GM19438 (cell line): ENCODE measurements around the gene NOTCH3.

Experiments used
- ATAC-seq: cut with Tn5 transposase; IDR thresholded peaks from one replicate; pipeline ENCODE4 v1.9.1; 2021; ENCODE audit warnings: low read depth; ENCODE audit not compliant: unreplicated experiment

The NOTCH3 gene

DNA sequence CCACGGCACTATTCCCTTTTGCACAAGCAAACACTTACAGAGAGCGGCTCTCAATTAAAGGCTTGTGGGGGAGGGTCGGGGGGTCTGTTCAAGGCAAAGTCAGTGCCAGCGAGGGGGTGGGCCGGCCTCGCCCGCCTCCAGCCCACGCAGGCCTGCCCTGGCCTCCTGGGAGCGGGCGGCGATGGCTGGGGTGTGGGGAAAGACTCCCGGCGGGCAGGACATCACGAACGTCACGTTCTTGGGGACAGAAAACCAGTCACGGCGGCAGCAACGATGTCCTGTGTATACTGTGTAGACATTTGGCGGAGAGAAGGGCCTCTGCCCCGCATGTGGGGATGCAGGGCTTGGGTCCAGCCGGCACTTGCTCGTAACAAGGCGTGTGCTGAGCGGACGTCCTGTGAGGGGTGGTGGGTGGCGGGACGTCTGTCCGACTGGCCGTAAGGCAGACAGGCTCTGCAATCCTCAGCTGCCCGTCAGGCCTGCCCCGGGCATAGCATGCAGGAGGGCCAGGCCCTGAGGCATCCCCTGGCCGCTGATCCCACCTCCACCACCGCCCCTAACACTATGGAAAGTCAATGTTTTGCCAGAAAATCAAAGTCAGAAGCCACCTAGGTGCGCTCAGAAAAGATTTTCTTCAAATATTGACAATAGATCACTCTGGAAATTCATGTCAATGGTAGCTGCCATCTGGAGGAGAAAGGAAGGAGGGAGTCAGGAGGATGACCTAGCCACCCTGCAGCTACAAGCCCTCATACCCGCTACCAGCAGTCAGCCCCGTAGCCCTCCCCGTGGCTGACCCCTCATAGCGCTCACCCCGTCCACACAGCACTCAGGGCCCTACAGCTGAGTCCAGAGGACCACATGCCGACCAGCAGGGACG is 37.2 kb upstream of the NOTCH3 start:
- ATAC-seq = no peak

DNA sequence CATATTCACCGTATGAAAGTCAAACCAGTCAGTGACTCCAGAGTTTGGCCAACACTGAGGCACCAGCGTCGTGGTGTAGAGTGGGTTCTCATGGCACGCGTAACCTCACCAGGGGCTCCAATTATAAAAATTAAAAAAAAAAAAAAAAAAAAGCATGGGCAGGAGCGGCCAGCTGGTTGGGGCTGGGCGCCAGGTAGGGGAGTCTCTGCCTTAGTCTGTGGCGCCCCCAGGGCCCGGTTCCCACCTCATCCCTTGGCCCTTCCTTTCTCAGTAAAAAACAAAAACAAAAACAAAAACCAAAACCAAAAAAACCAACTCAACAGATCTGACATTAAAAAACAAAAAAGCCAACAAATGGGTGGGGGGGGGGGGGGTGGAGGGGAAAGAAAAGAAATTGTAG is 36.1 kb upstream of the NOTCH3 start:
- no peak for ATAC-seq

- no peak for ATAC-seq
Observed at GRCh38 chr19:15235781-15236180, 35.0 kb upstream of the NOTCH3 start.

DNA sequence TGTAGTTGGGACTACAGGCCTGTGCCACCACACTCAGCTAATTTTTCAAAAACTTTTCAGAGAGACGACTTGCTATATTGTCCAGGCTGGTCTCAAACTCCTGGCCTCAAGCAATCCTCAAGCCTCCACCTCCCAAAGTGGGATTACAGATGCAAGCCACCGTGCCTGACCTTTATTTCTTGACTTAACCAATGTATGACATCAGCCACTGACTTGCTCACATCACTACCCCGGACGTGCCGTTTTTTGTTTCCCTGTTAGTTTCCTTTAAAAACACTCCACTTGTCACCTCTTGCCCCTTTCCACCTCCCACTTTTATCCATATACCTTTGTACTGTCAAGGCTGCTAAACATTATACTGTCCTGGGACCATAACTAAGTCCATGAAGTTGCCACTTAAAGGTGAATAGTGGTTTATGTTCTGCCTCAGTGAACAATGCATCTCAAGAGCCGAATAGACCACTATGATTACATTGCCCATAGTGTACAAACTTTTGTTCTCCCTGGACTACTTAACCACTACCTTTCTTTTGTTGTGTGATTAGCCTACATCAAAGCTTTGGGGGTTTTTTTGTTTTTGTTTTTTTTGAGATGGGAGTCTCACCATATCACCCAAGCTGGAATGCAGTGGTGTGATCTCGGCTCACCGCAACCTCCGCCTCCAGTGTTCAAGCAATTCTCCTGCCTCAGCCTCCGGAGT is 33.8 kb upstream of the NOTCH3 start:
- ATAC-seq = no peak

- ATAC-seq = no peak
Observed at GRCh38 chr19:15231271-15231670, 30.5 kb upstream of the NOTCH3 start.

GRCh38 chr19:15227261-15227660 is 26.5 kb upstream of the NOTCH3 start:
- no peak for ATAC-seq

DNA sequence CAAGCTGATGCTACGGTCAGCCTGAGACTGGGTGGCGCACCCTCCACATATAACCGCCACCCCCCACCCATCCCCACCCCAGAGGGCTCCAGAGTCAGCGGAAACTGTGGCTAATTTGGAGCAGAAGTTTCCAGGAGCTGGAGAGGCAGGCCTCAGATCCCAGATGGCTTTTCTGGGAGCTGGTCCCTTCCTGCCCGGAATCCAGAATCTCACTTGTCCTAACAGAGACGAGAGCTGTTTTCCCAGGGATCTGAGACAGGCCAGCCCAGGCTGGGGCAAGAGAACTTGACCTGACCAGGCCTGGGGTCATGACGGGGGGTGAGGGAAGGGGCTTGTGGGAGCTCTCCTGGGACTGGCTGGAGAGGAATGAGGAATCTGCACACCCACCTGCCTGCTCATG is 25.0 kb upstream of the NOTCH3 start:
- no peak for ATAC-seq

- no peak for ATAC-seq
Observed at GRCh38 chr19:15223649-15224361, 23.0 kb upstream of the NOTCH3 start.

DNA sequence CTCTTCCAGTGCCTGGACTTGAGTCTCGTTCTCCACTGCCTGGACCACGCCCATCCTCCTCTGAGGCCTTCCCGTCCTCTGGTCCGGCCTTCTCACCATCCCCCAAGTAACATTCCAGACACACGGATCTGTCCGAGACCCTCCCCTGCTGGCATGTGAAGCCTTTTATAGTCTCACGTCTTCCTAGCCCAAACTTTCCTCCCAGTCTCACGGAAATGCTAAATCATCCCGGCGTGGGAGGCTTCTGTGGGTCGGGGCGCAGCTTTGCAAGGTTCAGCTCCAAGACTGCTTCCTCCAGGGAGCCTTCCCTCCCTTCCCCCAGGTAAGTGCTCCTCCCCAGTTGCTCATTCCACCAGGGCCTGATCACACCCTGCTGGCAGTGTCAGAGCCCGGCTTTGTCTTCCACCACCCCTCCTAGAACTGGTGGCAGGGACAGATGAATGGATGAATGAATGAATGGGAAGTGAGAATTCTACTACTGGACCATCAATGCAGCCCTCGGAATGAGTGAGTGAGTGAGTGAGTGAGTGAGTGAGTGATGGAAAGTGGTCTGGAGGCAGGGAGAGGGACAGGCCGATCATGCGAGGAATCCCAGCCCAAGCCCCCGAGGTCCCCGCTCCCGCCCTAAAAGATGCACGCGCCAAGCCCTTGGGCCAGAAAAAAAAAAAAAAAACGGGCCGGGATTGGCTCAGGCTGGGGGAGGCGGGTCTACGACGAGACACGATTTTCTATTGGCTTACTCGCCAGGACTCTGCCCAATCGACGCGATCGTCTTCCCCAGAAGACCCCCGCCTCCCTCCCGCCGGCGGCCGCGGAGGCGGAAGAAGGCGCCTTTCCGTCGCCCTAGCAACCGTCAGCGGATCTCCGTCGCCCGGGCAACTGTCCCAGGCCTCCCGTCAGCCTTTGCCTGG is 22.2 kb upstream of the NOTCH3 start:
- ATAC-seq = peak; percentile 83

- ATAC-seq = no peak
Observed at GRCh38 chr19:15220833-15221232, 20.0 kb upstream of the NOTCH3 start.

GRCh38 chr19:15218501-15218900 is 17.7 kb upstream of the NOTCH3 start:
- no peak for ATAC-seq

DNA sequence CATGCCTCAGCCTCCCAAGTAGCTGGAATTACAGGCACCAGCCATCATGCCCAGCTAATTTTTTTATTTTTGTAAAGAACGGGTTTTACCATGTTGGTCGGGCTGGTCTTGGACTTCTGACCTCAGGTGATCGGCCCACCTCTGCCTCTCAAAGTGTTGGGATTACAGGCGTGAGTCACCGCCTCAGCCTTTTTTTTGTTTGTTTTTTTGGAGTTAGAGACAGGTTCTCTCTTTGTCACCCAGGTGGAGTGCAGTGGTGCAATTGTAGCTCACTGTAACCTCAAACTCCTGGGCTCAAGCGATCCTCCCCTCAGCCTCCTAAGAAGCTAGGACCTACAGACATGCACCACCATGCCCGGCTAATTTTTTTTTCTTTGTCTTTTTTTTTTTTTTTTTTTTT is 15.6 kb upstream of the NOTCH3 start:
- no peak for ATAC-seq

DNA sequence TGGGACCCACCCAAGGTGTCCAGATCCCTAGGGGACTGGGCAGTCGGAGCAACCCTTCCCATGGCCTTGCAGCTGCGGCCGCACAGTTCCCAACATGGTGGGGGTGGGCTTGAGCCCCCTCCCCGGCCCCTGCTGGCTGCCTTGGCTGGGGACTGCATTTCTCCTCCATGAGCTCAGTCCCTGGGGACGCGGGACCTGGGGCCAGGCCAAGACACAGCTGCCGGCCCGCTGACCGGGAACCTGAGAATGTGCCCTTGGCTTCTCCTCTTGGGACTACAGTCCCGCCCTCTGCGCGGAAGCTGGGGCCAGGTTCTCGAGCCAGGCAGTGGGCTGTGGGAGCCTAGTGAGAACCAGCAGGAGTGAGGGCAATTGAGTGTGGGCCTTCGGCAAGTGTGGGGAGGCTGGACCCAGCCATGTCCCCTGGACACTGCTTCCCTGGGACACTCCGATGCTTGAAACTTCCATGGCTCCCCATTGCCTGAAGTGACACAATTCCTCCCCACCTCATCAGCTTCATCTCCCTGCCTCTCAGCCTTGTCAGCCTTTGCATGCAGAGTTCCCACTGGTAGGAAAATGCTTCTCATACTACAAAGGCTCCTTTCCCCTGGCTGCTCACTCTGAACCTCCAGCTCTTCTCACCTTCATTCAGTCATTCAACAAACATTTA is 13.1 kb upstream of the NOTCH3 start:
- ATAC-seq = no peak

GRCh38 chr19:15212711-15213110 is 11.9 kb upstream of the NOTCH3 start:
- no peak for ATAC-seq

GRCh38 chr19:15210323-15210781 is 9.6 kb upstream of the NOTCH3 start:
- no peak for ATAC-seq

- no peak for ATAC-seq
Observed at GRCh38 chr19:15201374-15202023, 704 bp upstream of the NOTCH3 start.

GRCh38 chr19:15199661-15200552 is 888 bp downstream of the NOTCH3 start:
- no peak for ATAC-seq

DNA sequence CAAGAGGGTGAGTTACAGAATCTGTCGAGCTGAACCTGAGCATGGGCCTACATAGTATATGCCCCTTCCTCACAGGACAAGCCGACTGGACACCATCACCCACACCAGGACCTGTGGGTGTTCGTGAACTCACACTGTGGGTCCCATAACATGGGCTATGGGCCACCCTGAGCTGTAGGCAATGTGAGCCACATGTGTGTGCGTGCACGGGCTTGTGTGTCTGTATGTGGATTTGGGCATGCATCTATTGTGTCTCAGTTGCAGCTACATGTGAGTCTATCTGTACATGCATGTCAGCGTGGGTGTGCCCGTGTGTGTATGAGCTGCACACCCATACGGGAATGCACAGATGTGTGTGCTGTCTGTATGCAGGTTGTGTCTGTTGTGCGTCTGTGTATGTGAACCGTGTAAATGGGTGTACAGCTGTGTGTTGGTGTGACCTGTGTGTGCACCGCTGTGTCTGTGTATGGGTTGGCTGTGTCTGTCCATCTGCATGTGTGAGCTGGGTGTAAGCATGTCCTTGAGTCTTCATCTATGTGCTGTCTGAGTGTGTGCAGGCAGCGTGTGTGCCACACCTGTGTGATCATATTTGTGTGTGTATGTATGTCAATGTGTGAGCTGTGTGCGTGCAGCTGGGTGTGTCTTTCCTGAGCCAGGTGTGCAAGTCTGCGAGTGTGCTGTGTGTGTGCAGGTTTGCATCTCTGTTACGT is 1.7 kb downstream of the NOTCH3 start:
- ATAC-seq = no peak
